ENCODE measurements around the gene DCBLD2. TPM values are rescaled to one million over a fixed set of nuclear protein-coding genes. Genes with fewer than 3 reads are reported as not detected.

Gene DCBLD2
- total RNA-seq, 1 donor from 2014 or later, result 51.2 TPM

GRCh38 chr3:98769448-98769847, 132.0 kb downstream of the DCBLD2 start:
- no peak for TF ChIP-seq CTCF (conservative IDR thresholded peaks at IDR 0.05)
- Mint-ChIP-seq H3K4me1 (ENCODE audit: unreplicated experiment) (peaks cover 12% of the 10 kb centered on the region), H3K36me3 (peaks cover 7% of the 10 kb centered on the region), H3K4me3 (no peak overlapping the region), H3K9me3 (no peaks in the 10 kb centered on the region), H3K27me3 (no peaks in the 10 kb centered on the region), H3K27ac (no peak overlapping the region)
- DNase-seq (ENCODE audit: extremely low spot score, unreplicated experiment), result no peak

GRCh38 chr3:98768961-98769360, 132.5 kb downstream of the DCBLD2 start:
- TF ChIP-seq CTCF (conservative IDR thresholded peaks at IDR 0.05), result no peak
- H3K36me3 Mint-ChIP-seq, result peaks cover 7% of the 10 kb centered on the region
- no peak overlapping the region for H3K4me3 Mint-ChIP-seq
- DNase-seq (ENCODE audit: extremely low spot score, unreplicated experiment), result no peak
- no peaks in the 10 kb centered on the region for H3K9me3 Mint-ChIP-seq
- peaks cover 17% of the 10 kb centered on the region for H3K4me1 Mint-ChIP-seq (ENCODE audit: unreplicated experiment)
- no peaks in the 10 kb centered on the region for H3K27me3 Mint-ChIP-seq
- no peak overlapping the region for H3K27ac Mint-ChIP-seq

- H3K9me3 Mint-ChIP-seq, result no peaks in the 10 kb centered on the region
- DNase-seq (ENCODE audit: extremely low spot score, unreplicated experiment), result no peak
- no peak overlapping the region for H3K4me3 Mint-ChIP-seq
- peaks cover 3% of the 10 kb centered on the region for H3K36me3 Mint-ChIP-seq
- H3K27me3 Mint-ChIP-seq, result no peaks in the 10 kb centered on the region
- H3K27ac Mint-ChIP-seq, result no peak overlapping the region
- peaks cover 28% of the 10 kb centered on the region for H3K4me1 Mint-ChIP-seq (ENCODE audit: unreplicated experiment)
- TF ChIP-seq CTCF (conservative IDR thresholded peaks at IDR 0.05), result no peak
Measured at GRCh38 chr3:98766924-98767323, 134.6 kb downstream of the DCBLD2 start.

- H3K27ac Mint-ChIP-seq, result no peak overlapping the region
- no peak overlapping the region for H3K4me3 Mint-ChIP-seq
- H3K9me3 Mint-ChIP-seq, result no peaks in the 10 kb centered on the region
- H3K36me3 Mint-ChIP-seq, result peaks cover 3% of the 10 kb centered on the region
- peaks cover 30% of the 10 kb centered on the region for H3K4me1 Mint-ChIP-seq (ENCODE audit: unreplicated experiment)
- no peak for DNase-seq (ENCODE audit: extremely low spot score, unreplicated experiment)
- no peaks in the 10 kb centered on the region for H3K27me3 Mint-ChIP-seq
- TF ChIP-seq CTCF (conservative IDR thresholded peaks at IDR 0.05), result no peak
Measured at GRCh38 chr3:98765721-98766120, 135.8 kb downstream of the DCBLD2 start.

GRCh38 chr3:98764472-98764884, 137.0 kb downstream of the DCBLD2 start:
- TF ChIP-seq CTCF (conservative IDR thresholded peaks at IDR 0.05), result no peak
- Mint-ChIP-seq H3K4me3 (no peak overlapping the region), H3K27me3 (no peaks in the 10 kb centered on the region), H3K4me1 (ENCODE audit: unreplicated experiment) (peaks cover 30% of the 10 kb centered on the region), H3K9me3 (no peaks in the 10 kb centered on the region), H3K27ac (no peak overlapping the region), H3K36me3 (peaks cover 3% of the 10 kb centered on the region)
- DNase-seq (ENCODE audit: extremely low spot score, unreplicated experiment), result no peak

- H3K27me3 Mint-ChIP-seq, result no peaks in the 10 kb centered on the region
Measured at GRCh38 chr3:98763819-98764418, 137.6 kb downstream of the DCBLD2 start.

More at GRCh38 chr3:98763819-98764418, 137.6 kb downstream of the DCBLD2 start:
- Mint-ChIP-seq H3K4me3 (no peak overlapping the region), H3K27ac (no peak overlapping the region), H3K36me3 (peaks cover 3% of the 10 kb centered on the region), H3K4me1 (ENCODE audit: unreplicated experiment) (peaks cover 30% of the 10 kb centered on the region), H3K9me3 (no peaks in the 10 kb centered on the region)
- no peak for DNase-seq (ENCODE audit: extremely low spot score, unreplicated experiment)
- no peak for TF ChIP-seq CTCF (conservative IDR thresholded peaks at IDR 0.05)

All from type B pancreatic cell (in vitro differentiated cells).